GM12872 (cell line): ENCODE data around the gene GIGYF1.

Source experiments
- CTCF ChIP-seq: IDR thresholded peaks from 3 replicates; pipeline ENCODE4 v1.5.1; 2011; ENCODE audit warnings: low read depth, mild to moderate bottlenecking, low read length, moderate library complexity; ENCODE audit not compliant: insufficient read depth

GIGYF1 gene

DNA sequence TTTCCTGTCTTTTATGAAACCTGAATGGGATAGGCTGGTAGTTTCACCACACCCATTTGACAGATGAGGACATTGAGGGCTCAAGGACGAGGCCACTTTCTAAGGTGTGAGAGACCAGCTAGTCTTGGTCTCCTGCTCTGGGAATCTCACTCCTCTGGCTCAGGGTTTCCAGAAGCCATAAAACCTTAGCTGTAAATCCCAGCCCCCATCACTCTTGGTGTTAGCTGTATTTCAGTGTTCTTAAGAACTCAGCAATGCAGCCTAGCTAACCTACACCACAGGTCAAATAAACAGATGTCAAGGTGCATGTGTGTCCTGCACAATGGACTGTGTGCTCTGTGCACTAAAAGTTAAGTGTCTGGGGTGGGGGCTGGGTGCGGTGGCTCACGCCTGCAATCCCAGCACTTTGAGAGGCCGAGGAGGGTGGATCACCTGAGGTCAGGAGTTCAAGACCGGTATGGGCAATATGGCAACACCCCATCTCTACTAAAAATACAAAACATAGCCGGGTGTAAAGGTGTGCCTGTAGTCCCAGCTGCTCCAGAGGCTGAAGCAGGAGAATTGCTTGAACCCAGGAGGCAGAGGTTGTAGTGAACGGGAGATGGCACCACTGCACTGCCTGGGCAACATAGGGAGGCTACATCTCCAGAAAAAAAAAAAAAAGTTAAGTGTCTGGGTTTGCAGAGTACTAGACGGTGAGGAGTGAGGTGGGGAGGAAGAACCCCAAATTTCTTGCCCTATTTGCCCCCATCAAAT is 25.7 kb upstream of the GIGYF1 start:
- no peak for TF ChIP-seq CTCF

DNA sequence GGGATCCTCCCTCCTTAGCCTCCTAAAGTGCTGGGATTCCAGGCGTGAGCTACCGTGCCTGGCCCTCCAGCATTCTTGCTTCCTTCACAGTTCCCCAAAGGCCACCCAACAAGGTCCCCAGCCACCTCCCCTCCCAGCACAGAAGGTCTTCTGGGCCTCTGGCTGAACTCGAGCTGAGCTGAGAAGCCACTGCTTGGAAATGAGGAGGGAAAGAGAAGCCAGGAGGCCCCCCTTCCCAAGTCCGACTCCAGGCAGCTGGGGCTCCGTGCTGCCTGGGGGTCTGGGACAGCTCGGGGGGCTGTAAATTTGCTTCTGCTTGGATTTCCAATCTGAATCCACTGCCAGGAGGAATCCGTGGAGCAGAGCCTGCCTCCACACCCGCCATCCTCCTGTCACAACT is 20.7 kb upstream of the GIGYF1 start:
- no peak for TF ChIP-seq CTCF

DNA sequence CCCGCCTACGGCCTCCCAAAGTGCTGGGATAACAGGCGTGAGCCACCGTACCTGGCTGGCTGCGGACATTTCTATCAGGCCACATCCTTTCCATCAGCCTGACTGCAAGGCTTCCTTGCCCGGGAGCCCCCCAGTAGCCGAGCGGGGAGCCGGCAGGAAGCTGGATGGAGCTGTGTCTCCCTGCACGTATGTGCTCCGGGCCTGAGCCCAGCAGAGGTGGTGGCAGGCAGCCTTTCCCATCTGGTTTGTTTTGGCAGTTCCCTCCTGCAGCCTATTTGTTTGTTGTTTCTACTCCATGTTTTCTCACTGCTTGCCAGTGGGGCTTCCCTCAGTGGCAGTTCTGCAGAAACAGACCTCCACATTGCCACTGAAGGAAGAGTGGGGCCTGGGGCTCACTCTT is 17.3 kb upstream of the GIGYF1 start:
- no peak for TF ChIP-seq CTCF

- TF ChIP-seq CTCF = no peak
These were observed 16.4 kb upstream of the GIGYF1 start for GRCh38 chr7:100710452-100710851.

- no peak for TF ChIP-seq CTCF
These were observed 14.3 kb upstream of the GIGYF1 start for GRCh38 chr7:100708395-100708794.

DNA sequence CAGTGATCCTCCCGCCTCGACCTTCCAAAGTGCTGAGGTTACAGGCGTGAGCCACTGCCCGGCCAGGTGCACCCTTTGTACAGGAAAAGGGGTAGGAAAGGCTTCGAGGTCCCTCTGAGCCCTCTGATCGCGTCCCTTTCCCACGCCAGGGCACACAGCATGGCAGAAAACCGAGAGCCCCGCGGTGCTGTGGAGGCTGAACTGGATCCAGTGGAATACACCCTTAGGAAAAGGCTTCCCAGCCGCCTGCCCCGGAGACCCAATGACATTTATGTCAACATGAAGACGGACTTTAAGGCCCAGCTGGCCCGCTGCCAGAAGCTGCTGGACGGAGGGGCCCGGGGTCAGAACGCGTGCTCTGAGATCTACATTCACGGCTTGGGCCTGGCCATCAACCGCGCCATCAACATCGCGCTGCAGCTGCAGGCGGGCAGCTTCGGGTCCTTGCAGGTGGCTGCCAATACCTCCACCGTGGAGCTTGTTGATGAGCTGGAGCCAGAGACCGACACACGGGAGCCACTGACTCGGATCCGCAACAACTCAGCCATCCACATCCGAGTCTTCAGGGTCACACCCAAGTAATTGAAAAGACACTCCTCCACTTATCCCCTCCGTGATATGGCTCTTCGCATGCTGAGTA is 12.7 kb upstream of the GIGYF1 start:
- no peak for TF ChIP-seq CTCF

DNA sequence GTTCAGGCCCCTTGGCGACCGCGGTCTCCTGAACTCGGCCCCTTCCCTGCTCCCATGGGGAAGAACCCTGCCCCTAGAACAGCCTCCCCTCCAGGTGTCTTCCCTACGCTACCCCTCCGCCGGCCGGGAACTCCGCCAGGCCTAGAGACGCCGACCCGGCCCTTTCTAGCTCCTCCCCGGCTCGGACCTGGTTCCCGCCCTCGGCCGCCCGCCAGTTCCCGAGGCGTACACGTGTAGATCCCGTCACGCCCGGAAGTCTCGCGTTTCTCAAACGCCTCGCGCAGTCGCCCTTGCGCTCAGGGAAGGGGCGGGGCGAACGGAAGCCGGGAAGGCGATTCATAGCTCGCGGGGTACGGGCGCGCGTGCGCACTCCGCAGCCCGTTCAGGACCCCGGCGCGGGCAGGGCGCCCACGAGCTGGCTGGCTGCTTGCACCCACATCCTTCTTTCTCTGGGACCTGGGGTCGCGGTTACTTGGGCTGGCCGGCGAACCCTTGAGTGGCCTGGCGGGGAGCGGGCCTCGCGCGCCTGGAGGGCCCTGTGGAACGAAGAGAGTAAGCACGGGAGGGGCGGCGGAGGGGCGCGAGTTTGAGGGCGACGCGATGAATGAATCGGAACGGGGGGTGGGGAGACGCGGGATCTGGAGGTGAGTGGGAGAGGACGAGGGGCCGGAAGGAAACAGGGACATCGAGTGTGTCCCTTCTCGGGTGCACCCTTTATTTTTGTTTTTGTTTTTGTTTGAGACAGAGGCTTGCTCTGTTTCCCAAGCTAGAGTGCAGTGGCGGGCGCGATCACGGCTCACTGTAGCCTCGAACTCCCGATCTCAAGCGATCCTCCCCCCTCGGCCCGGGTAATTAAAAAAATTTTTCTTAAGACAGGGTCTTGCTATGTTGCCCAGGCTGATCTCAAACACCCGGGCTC is 12.0 kb upstream of the GIGYF1 start, which contains the start of gene POP7:
TSS of gene POP7 (plus strand) at position 369 of the 919 bp plus-strand sequence. CDS start 710 bp downstream, outside the sequence.
- TF ChIP-seq CTCF = no peak
